MM.1S (cell line): Measurements from ENCODE around the gene ZCCHC2.

Experiments
- DNase-seq: peaks from one replicate; pipeline ENCODE4 v3.0.0-alpha.2; 2015
- H2AFZ ChIP-seq: fragments of 300-600 bp; sonication (generic); 2 replicates; pipeline ENCODE4 v1.6.0; 2016; ENCODE audit warnings: antibody characterized with exemption, low read length
- H3F3A ChIP-seq: fragments of 300-600 bp; sonication (generic); 2 replicates; pipeline ENCODE4 v1.6.1; 2016; ENCODE audit warnings: mild to moderate bottlenecking, antibody characterized with exemption, low read length, moderate library complexity, mixed read lengths; ENCODE audit not compliant: insufficient read depth
- H3K27ac ChIP-seq: fragments of 300-600 bp; sonication (generic); 2 replicates; pipeline ENCODE4 v1.5.1; 2016; ENCODE audit warnings: mild to moderate bottlenecking, low read length
- H3K27me3 ChIP-seq: fragments of 300-600 bp; sonication (generic); replicated peaks from 2 replicates; pipeline ENCODE4 v1.6.0; 2016; ENCODE audit warnings: low read length; ENCODE audit not compliant: insufficient read depth
- H3K36me3 ChIP-seq: fragments of 300-600 bp; sonication (generic); replicated peaks from 2 replicates; pipeline ENCODE4 v1.6.1; 2016; ENCODE audit warnings: mild to moderate bottlenecking, low read length, mixed read lengths; ENCODE audit not compliant: insufficient read depth
- H3K4me1 ChIP-seq: fragments of 300-600 bp; sonication (generic); 2 replicates; pipeline ENCODE4 v1.6.1; 2016; ENCODE audit warnings: low read length, mixed read lengths
- H3K4me2 ChIP-seq: fragments of 300-600 bp; sonication (generic); 2 replicates; pipeline ENCODE4 v1.6.0; 2016; ENCODE audit warnings: low read depth, low read length
- H3K4me3 ChIP-seq: fragments of 300-600 bp; sonication (generic); 2 replicates; pipeline ENCODE4 v1.5.1; 2016; ENCODE audit warnings: low read length, mixed read lengths
- H3K79me2 ChIP-seq: fragments of 300-600 bp; sonication (generic); 2 replicates; pipeline ENCODE4 v1.6.1; 2016; ENCODE audit warnings: mixed run types, low read length, mixed read lengths
- H3K9ac ChIP-seq: fragments of 300-600 bp; sonication (generic); 2 replicates; pipeline ENCODE4 v1.6.1; 2016; ENCODE audit warnings: low read length, mixed read lengths
- H3K9me2 ChIP-seq: fragments of 300-600 bp; sonication (generic); replicated peaks from 2 replicates; pipeline ENCODE4 v1.6.1; 2016; ENCODE audit warnings: mild to moderate bottlenecking, low read length, mixed read lengths; ENCODE audit not compliant: insufficient read depth
- H3K9me3 ChIP-seq: fragments of 300-600 bp; sonication (generic); replicated peaks from 2 replicates; pipeline ENCODE4 v1.6.1; 2016; ENCODE audit warnings: mild to moderate bottlenecking, low read length, mixed read lengths; ENCODE audit not compliant: insufficient read depth
- H4K20me1 ChIP-seq: fragments of 300-600 bp; sonication (generic); 2 replicates; pipeline ENCODE4 v1.6.1; 2016; ENCODE audit warnings: mild to moderate bottlenecking, low read length, moderate library complexity, mixed read lengths; ENCODE audit not compliant: insufficient read depth
- CTCF ChIP-seq: fragments of 300-600 bp; sonication (generic); IDR thresholded peaks from 2 replicates; pipeline ENCODE4 v1.5.1; 2016; ENCODE audit warnings: antibody characterized with exemption, low read length, mixed read lengths
- EZH2 ChIP-seq: fragments of 300-600 bp; sonication (generic); optimal IDR thresholded peaks from 2 replicates; pipeline ENCODE3; 2017; ENCODE audit warnings: low read depth, mild to moderate bottlenecking, antibody characterized with exemption, low read length, mixed read lengths
- EZH2phosphoT487 ChIP-seq: fragments of 300-600 bp; sonication (generic); IDR thresholded peaks from 2 replicates; pipeline ENCODE4 v1.6.1; 2018; ENCODE audit warnings: antibody characterized with exemption, low read length

The ZCCHC2 gene

GRCh38 chr18:62588217-62588616, 65.4 kb downstream of the ZCCHC2 start:
- Histone ChIP-seq H3K4me1 (peaks cover 5% of the 10 kb centered on the region; the same call in 1 of the 2 replicates), H3K36me3 (no peaks in the 10 kb centered on the region), H3K79me2 (no peaks in the 10 kb centered on the region), H3K4me2 (no peak overlapping the region), H3K4me3 (no peak overlapping the region), H3K9me3 (no peaks in the 10 kb centered on the region), H3K27ac (no peak overlapping the region), H4K20me1 (no peaks in the 10 kb centered on the region), H3F3A (no peaks in the 10 kb centered on the region), H2AFZ (no peak overlapping the region), H3K9ac (no peak overlapping the region), H3K27me3 (no peaks in the 10 kb centered on the region; the same call in 1 of the 2 replicates), H3K9me2 (no peaks in the 10 kb centered on the region)
- no peak for TF ChIP-seq EZH2phosphoT487
- no peak for TF ChIP-seq CTCF
- no peak for TF ChIP-seq EZH2
- DNase-seq = no peak

GRCh38 chr18:62590799-62591590, 68.2 kb downstream of the ZCCHC2 start:
- Histone ChIP-seq H3K4me3 (no peak overlapping the region), H3K27me3 (no peaks in the 10 kb centered on the region; the same call in 1 of the 2 replicates), H3K4me2 (no peak overlapping the region), H3K79me2 (no peaks in the 10 kb centered on the region), H3K9me2 (no peaks in the 10 kb centered on the region), H3K4me1 (no peaks in the 10 kb centered on the region), H3K27ac (no peak overlapping the region), H4K20me1 (no peaks in the 10 kb centered on the region), H3K9ac (no peak overlapping the region), H3K36me3 (no peaks in the 10 kb centered on the region), H3K9me3 (no peaks in the 10 kb centered on the region), H3F3A (no peaks in the 10 kb centered on the region), H2AFZ (no peak overlapping the region)
- no peak for TF ChIP-seq EZH2phosphoT487
- TF ChIP-seq CTCF = no peak
- TF ChIP-seq EZH2 = no peak
- no peak for DNase-seq

GRCh38 chr18:62596145-62597005, 73.5 kb downstream of the ZCCHC2 start:
- Histone ChIP-seq H2AFZ (no peak overlapping the region), H3K9me3 (no peaks in the 10 kb centered on the region), H3K4me2 (peak overlapping the region; percentile 18; the same call in 1 of the 2 replicates)

More at GRCh38 chr18:62596145-62597005, 73.5 kb downstream of the ZCCHC2 start:
- H4K20me1 ChIP-seq = no peaks in the 10 kb centered on the region
- no peaks in the 10 kb centered on the region for H3K9me2 ChIP-seq
- H3K79me2 ChIP-seq = no peaks in the 10 kb centered on the region
- no peak for DNase-seq
- H3K4me3 ChIP-seq = no peak overlapping the region
- no peaks in the 10 kb centered on the region for H3K4me1 ChIP-seq
- H3F3A ChIP-seq = no peaks in the 10 kb centered on the region
- H3K27ac ChIP-seq = no peak overlapping the region
- no peaks in the 10 kb centered on the region for H3K27me3 ChIP-seq
- no peak for TF ChIP-seq EZH2
- TF ChIP-seq EZH2phosphoT487 = no peak
- no peak for TF ChIP-seq CTCF
- H3K9ac ChIP-seq = no peak overlapping the region
- H3K36me3 ChIP-seq = no peaks in the 10 kb centered on the region
